WTC11 (cell line): Measurements from ENCODE around the gene FUBP3. TPM values are rescaled to one million over a fixed set of nuclear protein-coding genes. Genes with fewer than 3 reads are reported as not detected.

Source experiments
- ATAC-seq: fragments of 200-7000 bp; cut with Tn5 transposase; 2 replicates; pipeline ENCODE4 v1.10.0; 2021; ENCODE audit warnings: mild to moderate bottlenecking, moderate library complexity
- CTCF ChIA-PET: fragments of 300-600 bp; sonication (Branson Sonifier 250); formaldehyde crosslinking; loops from one replicate; lab custom pipeline; 2021; ENCODE audit warnings: antibody characterized with exemption; lab: Charles Lee
- POLR2A ChIA-PET: fragments of 350-600 bp; sonication (Branson Sonifier 250); formaldehyde crosslinking; loops from one replicate; lab custom pipeline; 2021; ENCODE audit warnings: antibody characterized with exemption; lab: Charles Lee
- DNase-seq: peaks from one replicate; pipeline ENCODE4 v3.0.0; 2021; ENCODE audit warnings: low spot score
- H3K27ac Mint-ChIP-seq: 2 replicates; pipeline ENCODE4 v1.8.0; 2021; ENCODE audit warnings: mixed read lengths
- H3K27me3 Mint-ChIP-seq: 2 replicates; pipeline ENCODE4 v1.8.0; 2021; ENCODE audit warnings: low read depth, mild to moderate bottlenecking, moderate library complexity, mixed read lengths
- H3K36me3 Mint-ChIP-seq: 2 replicates; pipeline ENCODE4 v1.8.0; 2021; ENCODE audit warnings: mixed read lengths
- H3K4me1 Mint-ChIP-seq: 2 replicates; pipeline ENCODE4 v1.8.0; 2022; ENCODE audit warnings: mixed read lengths
- H3K4me3 Mint-ChIP-seq: 2 replicates; pipeline ENCODE4 v1.8.0; 2021; ENCODE audit warnings: mild to moderate bottlenecking, moderate library complexity, mixed read lengths
- H3K9me3 Mint-ChIP-seq: 2 replicates; pipeline ENCODE4 v1.8.0; 2021; ENCODE audit warnings: mixed read lengths
- AR ChIP-seq: fragments of 250-450 bp; sonication (Bioruptor Pico); IDR thresholded peaks from 2 replicates; pipeline ENCODE4 v1.9.0; 2021; ENCODE audit warnings: mild to moderate bottlenecking
- ATF1 ChIP-seq: sonication (generic); formaldehyde crosslinking; IDR thresholded peaks from 2 replicates; pipeline ENCODE4 v1.8.1; 2023; ENCODE audit warnings: mild to moderate bottlenecking, moderate library complexity, missing genetic modification reagents
- CREM ChIP-seq: sonication (generic); formaldehyde crosslinking; IDR thresholded peaks from 2 replicates; pipeline ENCODE4 v1.8.1; 2022; ENCODE audit warnings: mild to moderate bottlenecking, missing genetic modification reagents, moderate library complexity
- E2F4 ChIP-seq: sonication (generic); formaldehyde crosslinking; IDR thresholded peaks from 2 replicates; pipeline ENCODE4 v1.8.1; 2022; ENCODE audit warnings: low read depth, mild to moderate bottlenecking, moderate library complexity, missing genetic modification reagents, borderline replicate concordance
- ELF4 ChIP-seq: sonication (generic); formaldehyde crosslinking; IDR thresholded peaks from 2 replicates; pipeline ENCODE4 v1.8.1; 2022; ENCODE audit warnings: low read depth, mild to moderate bottlenecking, moderate library complexity, missing genetic modification reagents
- FOXJ3 ChIP-seq: sonication (generic); formaldehyde crosslinking; IDR thresholded peaks from 2 replicates; pipeline ENCODE4 v1.9.0; 2021; ENCODE audit warnings: missing genetic modification reagents, mild to moderate bottlenecking, borderline replicate concordance
- HMGA2 ChIP-seq: fragments of 250-450 bp; sonication (Bioruptor Pico); IDR thresholded peaks from 2 replicates; pipeline ENCODE4 v1.4.0; 2021; ENCODE audit warnings: mild to moderate bottlenecking, moderate library complexity
- JAZF1 ChIP-seq: fragments of 250-450 bp; sonication (Bioruptor Pico); IDR thresholded peaks from 2 replicates; pipeline ENCODE4 v1.9.0; 2021; ENCODE audit warnings: moderate library complexity, mild to moderate bottlenecking, inconsistent platforms
- PRDM15 ChIP-seq: sonication (generic); formaldehyde crosslinking; IDR thresholded peaks from 2 replicates; pipeline ENCODE4 v1.8.0; 2022; ENCODE audit warnings: missing genetic modification reagents
- RORB ChIP-seq: fragments of 250-450 bp; sonication (Bioruptor Pico); IDR thresholded peaks from 2 replicates; pipeline ENCODE4 v1.9.0; 2021; ENCODE audit warnings: mild to moderate bottlenecking
- SP1 ChIP-seq: sonication (generic); formaldehyde crosslinking; conservative IDR thresholded peaks from 2 replicates; pipeline ENCODE4 v1.8.1; 2022; ENCODE audit warnings: missing genetic modification reagents
- ZBTB21 ChIP-seq: sonication (generic); formaldehyde crosslinking; IDR thresholded peaks from 2 replicates; pipeline ENCODE4 v1.8.1; 2023; ENCODE audit warnings: mild to moderate bottlenecking, missing genetic modification reagents, borderline replicate concordance
- ZNF263 ChIP-seq: sonication (generic); formaldehyde crosslinking; IDR thresholded peaks from 2 replicates; pipeline ENCODE4 v1.8.1; 2022; ENCODE audit warnings: low read depth, mild to moderate bottlenecking, moderate library complexity, missing genetic modification reagents
- ZNF671 ChIP-seq: fragments of 250-450 bp; sonication (Bioruptor Pico); IDR thresholded peaks from 2 replicates; pipeline ENCODE4 v1.8.0; 2021; ENCODE audit warnings: mild to moderate bottlenecking
- ZSCAN18 ChIP-seq: fragments of 250-450 bp; sonication (Bioruptor Pico); IDR thresholded peaks from 2 replicates; pipeline ENCODE4 v2.1.2; 2022; ENCODE audit warnings: mild to moderate bottlenecking, moderate library complexity
- total RNA-seq: library from RNA; stranded (reverse); gene quantifications from 3 replicates; pipeline ENCODE4 v1.2.3, GENCODE V29; 2021
- TF ChIP-seq, protein P1 (sequence below): sonication (generic); formaldehyde crosslinking; IDR thresholded peaks from 2 replicates; pipeline ENCODE4 v1.8.1; 2022; ENCODE audit warnings: missing genetic modification reagents, borderline replicate concordance
- TF ChIP-seq, protein P2 (sequence below): sonication (generic); formaldehyde crosslinking; IDR thresholded peaks from 2 replicates; pipeline ENCODE4 v1.8.0; 2022; ENCODE audit warnings: mild to moderate bottlenecking, missing genetic modification reagents

The FUBP3 gene
- total RNA-seq, 1 experiment from 2014 or later, result 83.0 TPM

DNA sequence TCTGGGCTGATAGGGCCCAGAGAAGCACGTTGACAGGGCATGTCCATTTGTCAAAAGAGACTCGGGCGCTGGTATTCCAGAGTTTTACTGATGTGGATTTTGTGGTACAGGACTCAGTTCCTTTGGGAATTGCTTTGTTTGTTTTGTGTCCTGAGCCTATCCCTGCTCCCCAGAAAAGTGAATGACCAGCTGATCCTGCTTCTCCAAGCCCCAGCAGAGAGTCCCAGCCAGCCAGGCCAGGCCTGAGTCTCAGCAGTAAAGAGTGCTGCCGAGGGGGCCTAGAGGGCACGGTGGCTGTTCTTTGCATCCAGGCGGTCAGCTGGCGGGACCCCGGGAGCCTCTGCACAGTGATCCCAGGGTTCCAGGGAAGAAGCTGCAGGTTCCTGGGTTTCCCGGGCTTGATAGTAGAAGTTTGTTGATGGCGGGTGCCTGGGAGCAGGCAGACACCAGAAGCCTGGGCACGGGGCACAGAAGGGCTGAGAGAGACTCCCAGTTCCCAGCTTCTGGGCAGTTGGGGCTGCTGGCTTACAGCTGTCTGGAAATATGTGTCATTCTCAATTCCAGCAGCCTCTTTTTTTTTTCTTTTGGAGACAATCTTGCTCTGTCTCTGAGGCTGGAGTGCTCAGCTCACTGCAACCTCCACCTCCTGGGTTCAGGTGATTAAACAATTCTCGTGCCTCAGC lies 93.7 kb downstream of the FUBP3 start (continued):
- TF ChIP-seq, protein P1, sequence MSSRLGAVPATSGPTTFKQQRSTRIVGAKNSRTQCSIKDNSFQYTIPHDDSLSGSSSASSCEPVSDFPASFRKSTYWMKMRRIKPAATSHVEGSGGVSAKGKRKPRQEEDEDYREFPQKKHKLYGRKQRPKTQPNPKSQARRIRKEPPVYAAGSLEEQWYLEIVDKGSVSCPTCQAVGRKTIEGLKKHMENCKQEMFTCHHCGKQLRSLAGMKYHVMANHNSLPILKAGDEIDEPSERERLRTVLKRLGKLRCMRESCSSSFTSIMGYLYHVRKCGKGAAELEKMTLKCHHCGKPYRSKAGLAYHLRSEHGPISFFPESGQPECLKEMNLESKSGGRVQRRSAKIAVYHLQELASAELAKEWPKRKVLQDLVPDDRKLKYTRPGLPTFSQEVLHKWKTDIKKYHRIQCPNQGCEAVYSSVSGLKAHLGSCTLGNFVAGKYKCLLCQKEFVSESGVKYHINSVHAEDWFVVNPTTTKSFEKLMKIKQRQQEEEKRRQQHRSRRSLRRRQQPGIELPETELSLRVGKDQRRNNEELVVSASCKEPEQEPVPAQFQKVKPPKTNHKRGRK (CRISPR knock-in tag), result no peak
- TF ChIP-seq RORB (CRISPR knock-in tag), result no peak

- Mint-ChIP-seq H3K36me3 (no peaks in the 10 kb centered on the region), H3K27ac (no peak overlapping the region)
Observed at GRCh38 chr9:130675396-130675795, 96.0 kb downstream of the FUBP3 start.

More at GRCh38 chr9:130675396-130675795, 96.0 kb downstream of the FUBP3 start:
- DNase-seq (no peak), ATAC-seq (no peak)
- Mint-ChIP-seq H3K4me1 (no peaks in the 10 kb centered on the region), H3K27me3 (peaks cover 48% of the 10 kb centered on the region), H3K4me3 (no peak overlapping the region), H3K9me3 (no peaks in the 10 kb centered on the region)
- TF ChIP-seq ZNF263 (no peak), ZBTB21 (no peak), JAZF1 (CRISPR knock-in tag) (no peak), FOXJ3 (CRISPR knock-in tag) (no peak), ZNF671 (CRISPR knock-in tag) (no peak), CREM (CRISPR knock-in tag) (no peak), RORB (CRISPR knock-in tag) (no peak), E2F4 (no peak), ZSCAN18 (no peak), AR (CRISPR knock-in tag) (no peak), HMGA2 (CRISPR knock-in tag) (no peak), ELF4 (CRISPR knock-in tag) (no peak), PRDM15 (CRISPR knock-in tag) (no peak), SP1 (CRISPR knock-in tag) (no peak), ATF1 (CRISPR knock-in tag) (no peak)
- TF ChIP-seq, protein P2, sequence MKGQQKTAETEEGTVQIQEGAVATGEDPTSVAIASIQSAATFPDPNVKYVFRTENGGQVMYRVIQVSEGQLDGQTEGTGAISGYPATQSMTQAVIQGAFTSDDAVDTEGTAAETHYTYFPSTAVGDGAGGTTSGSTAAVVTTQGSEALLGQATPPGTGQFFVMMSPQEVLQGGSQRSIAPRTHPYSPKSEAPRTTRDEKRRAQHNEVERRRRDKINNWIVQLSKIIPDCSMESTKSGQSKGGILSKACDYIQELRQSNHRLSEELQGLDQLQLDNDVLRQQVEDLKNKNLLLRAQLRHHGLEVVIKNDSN (CRISPR knock-in tag), result no peak
- POLR2A ChIA-PET, result no interaction called here
- CTCF ChIA-PET, result no interaction called here
